Suprapubic skin (tissue), 4 donors: ENCODE data around the gene MTMR12. TPM values are rescaled to one million over a fixed set of nuclear protein-coding genes. Genes with fewer than 3 reads are reported as not detected.

Source experiments
- DNase-seq, 2 donors: peaks; one replicate each; pipeline ENCODE4 v3.0.0-alpha.2; 2019; ENCODE audit warnings: low spot score in 2 of 2
- H3K27ac ChIP-seq: fragments of 200-600 bp; sonication (generic); one replicate; pipeline ENCODE4 v1.5.1; 2019
- H3K27me3 ChIP-seq: fragments of 200-600 bp; sonication (generic); one replicate; pipeline ENCODE4 v1.5.1; 2019
- H3K36me3 ChIP-seq: fragments of 200-600 bp; sonication (generic); one replicate; pipeline ENCODE4 v1.5.1; 2019
- H3K4me1 ChIP-seq: fragments of 200-600 bp; sonication (generic); one replicate; pipeline ENCODE4 v1.5.1; 2019
- H3K4me3 ChIP-seq: fragments of 200-600 bp; sonication (generic); one replicate; pipeline ENCODE4 v1.5.1; 2019; ENCODE audit warnings: mild to moderate bottlenecking
- H3K9me3 ChIP-seq: fragments of 200-600 bp; sonication (generic); one replicate; pipeline ENCODE4 v1.5.1; 2019
- EP300 ChIP-seq: sonication (generic); formaldehyde crosslinking; IDR thresholded peaks from one replicate; pipeline ENCODE4 v1.6.1; 2017; ENCODE audit warnings: antibody characterized with exemption
- POLR2A ChIP-seq, 2 donors: fragments of 450-650 bp; IDR thresholded peaks; one replicate each; pipeline ENCODE4 v1.6.1; 2017; ENCODE audit warnings: antibody characterized with exemption in 2 of 2, mild to moderate bottlenecking in 2 of 2, moderate library complexity in 2 of 2
- POLR2AphosphoS5 ChIP-seq, 3 donors: sonication (generic); formaldehyde crosslinking; IDR thresholded peaks; one replicate each; pipeline ENCODE4 v1.6.1; 2017; ENCODE audit warnings: antibody characterized with exemption in 3 of 3
- WGBS: methylation state at CpG from one replicate; pipeline ENCODE4 v1.1.5; 2018; 5-methylcytosine and 5-hydroxymethylcytosine counted together
- total RNA-seq, 4 donors: library from RNA; depleted of rRNA; stranded (reverse); fragments of >200 nt; gene quantifications; one replicate each; pipeline ENCODE4 v1.1.0, GENCODE V29; 2016
- TF ChIP-seq, protein P1 (sequence below), 2 donors: fragments of 200-600 bp in 1 of 2; fragments of 450-650 bp in 1 of 2; sonication (generic) in 1 of 2; IDR thresholded peaks; one replicate each; pipeline ENCODE4 v1.5.1; 2016 to 2019; ENCODE audit warnings: antibody characterized with exemption in 2 of 2, mild to moderate bottlenecking in 1 of 2, moderate library complexity in 1 of 2

The MTMR12 gene
- total RNA-seq, 4 donors from 2014 or later: 28.1 to 43.6 (median 40.6) TPM

DNA sequence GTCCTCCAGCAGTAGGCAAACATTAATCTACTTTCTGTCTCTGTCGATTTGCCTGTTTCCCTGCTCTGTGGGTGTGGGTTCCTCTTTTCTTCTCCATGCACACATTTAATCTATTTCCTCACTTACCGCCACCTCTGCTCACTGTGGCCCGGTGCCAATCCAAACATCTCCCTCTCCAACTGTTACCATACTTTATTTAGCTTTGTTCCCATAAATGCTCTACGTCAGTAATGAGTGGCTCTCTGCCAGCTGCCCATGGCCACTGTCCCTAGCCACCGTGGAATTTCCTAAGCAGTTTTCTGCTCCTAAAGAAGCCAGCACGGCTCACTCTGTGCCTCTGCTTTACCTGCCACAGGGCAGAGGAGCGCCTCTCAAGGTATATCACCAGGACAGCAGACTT, 119.1 kb downstream of the MTMR12 start:
- H3K27ac ChIP-seq: no peak overlapping the region
- TF ChIP-seq POLR2AphosphoS5 (IDR thresholded peaks at IDR 0.05) (no peak), EP300 (no peak), POLR2A (IDR thresholded peaks at IDR 0.05) (no peak)
- TF ChIP-seq, protein P1, sequence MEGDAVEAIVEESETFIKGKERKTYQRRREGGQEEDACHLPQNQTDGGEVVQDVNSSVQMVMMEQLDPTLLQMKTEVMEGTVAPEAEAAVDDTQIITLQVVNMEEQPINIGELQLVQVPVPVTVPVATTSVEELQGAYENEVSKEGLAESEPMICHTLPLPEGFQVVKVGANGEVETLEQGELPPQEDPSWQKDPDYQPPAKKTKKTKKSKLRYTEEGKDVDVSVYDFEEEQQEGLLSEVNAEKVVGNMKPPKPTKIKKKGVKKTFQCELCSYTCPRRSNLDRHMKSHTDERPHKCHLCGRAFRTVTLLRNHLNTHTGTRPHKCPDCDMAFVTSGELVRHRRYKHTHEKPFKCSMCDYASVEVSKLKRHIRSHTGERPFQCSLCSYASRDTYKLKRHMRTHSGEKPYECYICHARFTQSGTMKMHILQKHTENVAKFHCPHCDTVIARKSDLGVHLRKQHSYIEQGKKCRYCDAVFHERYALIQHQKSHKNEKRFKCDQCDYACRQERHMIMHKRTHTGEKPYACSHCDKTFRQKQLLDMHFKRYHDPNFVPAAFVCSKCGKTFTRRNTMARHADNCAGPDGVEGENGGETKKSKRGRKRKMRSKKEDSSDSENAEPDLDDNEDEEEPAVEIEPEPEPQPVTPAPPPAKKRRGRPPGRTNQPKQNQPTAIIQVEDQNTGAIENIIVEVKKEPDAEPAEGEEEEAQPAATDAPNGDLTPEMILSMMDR (IDR thresholded peaks at IDR 0.05): no peak
- peaks cover 4% of the 10 kb centered on the region for H3K4me1 ChIP-seq
- DNase-seq: peak; percentile 81 to 85
- no peaks in the 10 kb centered on the region for H3K9me3 ChIP-seq
- 15% methylated on average over 7 of the region's 7 CpGs for whole genome bisulfite sequencing
- H3K27me3 ChIP-seq: no peaks in the 10 kb centered on the region
- no peak overlapping the region for H3K4me3 ChIP-seq
- H3K36me3 ChIP-seq: no peaks in the 10 kb centered on the region

DNA sequence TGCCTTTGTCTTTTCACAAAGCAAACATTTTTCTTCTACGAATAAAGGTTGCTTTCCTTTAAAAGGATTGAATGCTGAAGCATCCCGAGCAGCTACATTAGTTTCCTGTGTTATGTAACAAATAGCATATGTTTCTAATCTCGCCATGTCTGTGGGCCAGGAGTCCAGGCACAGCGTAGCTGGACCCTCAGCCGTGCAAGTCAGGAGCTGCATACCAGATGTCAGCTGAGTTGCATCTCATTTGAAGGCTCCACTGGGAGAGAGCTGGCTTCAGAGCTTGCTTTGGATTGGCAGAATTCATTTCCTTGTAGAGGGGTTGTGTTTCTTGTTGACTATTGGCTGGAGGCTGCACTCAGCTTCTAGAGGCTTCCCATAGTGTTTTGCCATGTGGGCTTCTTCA, 122.6 kb downstream of the MTMR12 start:
- no peaks in the 10 kb centered on the region for H3K36me3 ChIP-seq

DNA sequence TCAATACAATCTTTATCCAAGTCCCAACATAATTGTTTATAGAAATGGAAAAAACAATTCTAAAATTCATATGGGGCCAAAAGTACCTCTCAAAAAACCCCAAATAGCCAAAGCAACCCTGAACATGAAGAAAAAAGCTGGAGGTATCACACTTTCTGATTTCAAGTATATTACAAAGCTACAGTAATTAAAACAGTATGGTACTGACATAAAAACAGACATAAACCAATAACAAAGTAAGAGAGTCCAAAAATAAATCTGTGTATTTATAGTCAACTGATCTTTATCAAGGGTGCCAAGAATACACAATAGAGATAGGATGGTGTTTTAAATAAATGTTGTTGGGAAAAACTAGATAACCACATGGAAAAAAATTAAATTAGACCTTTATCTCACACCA, 125.1 kb downstream of the MTMR12 start:
- Histone ChIP-seq H3K4me3 (no peak overlapping the region), H3K27ac (no peak overlapping the region), H3K4me1 (no peaks in the 10 kb centered on the region), H3K27me3 (no peaks in the 10 kb centered on the region), H3K9me3 (no peaks in the 10 kb centered on the region), H3K36me3 (no peaks in the 10 kb centered on the region)
- DNase-seq: no peak
- TF ChIP-seq POLR2AphosphoS5 (IDR thresholded peaks at IDR 0.05): no peak

More for the DNA sequence above, 122.6 kb downstream of the MTMR12 start:
- Histone ChIP-seq H3K4me1 (peaks cover 4% of the 10 kb centered on the region), H3K9me3 (no peaks in the 10 kb centered on the region), H3K4me3 (no peak overlapping the region), H3K27ac (no peak overlapping the region), H3K27me3 (no peaks in the 10 kb centered on the region)
- TF ChIP-seq, protein P1 (IDR thresholded peaks at IDR 0.05): no peak
- TF ChIP-seq POLR2AphosphoS5 (IDR thresholded peaks at IDR 0.05) (no peak), EP300 (no peak), POLR2A (IDR thresholded peaks at IDR 0.05) (no peak)
- WGBS: 71% methylated on average over 5 of the region's 5 CpGs
- DNase-seq: no peak

DNA sequence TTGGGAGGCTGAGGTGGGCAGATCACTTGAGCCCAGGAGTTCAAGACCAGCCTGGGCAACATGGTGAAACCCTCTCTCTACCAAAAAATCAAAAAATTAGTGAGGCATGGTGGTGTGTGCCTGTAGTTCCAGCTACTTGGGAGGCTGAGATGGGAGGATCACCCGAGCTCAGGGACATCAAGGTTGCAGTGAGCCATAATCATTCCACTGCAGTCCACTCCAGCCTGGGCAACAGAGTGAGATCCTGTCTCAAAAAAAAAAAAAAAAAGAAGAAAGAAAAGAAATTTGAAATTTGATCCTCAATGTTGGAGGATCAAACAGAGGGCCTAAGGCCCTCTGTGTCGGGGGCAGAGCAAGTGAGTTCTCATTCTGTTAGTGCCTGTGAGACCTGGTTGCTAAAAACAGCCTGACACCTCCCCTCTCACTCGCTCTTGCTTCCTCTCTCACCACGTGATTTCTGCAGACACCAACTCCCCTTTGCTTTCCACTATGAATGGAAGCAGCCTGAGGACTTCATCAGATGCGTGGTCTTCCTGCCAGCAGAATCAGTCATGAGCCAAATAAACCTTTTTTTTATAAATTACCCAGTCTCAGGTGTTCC, 130.2 kb downstream of the MTMR12 start:
- Histone ChIP-seq H3K4me1 (no peaks in the 10 kb centered on the region), H3K4me3 (no peak overlapping the region), H3K9me3 (no peaks in the 10 kb centered on the region), H3K27ac (no peak overlapping the region), H3K27me3 (no peaks in the 10 kb centered on the region), H3K36me3 (no peaks in the 10 kb centered on the region)
- TF ChIP-seq, protein P1 (IDR thresholded peaks at IDR 0.05): no peak
- TF ChIP-seq POLR2AphosphoS5 (IDR thresholded peaks at IDR 0.05) (no peak), EP300 (no peak), POLR2A (IDR thresholded peaks at IDR 0.05) (no peak)
- no peak for DNase-seq
- WGBS: 75% methylated on average over 5 of the region's 5 CpGs

Other genes starting within 250 kb of the MTMR12 start
- gene GOLPH3, start 138.6 kb downstream of the MTMR12 start, total RNA-seq: 10 to 100 TPM; 44.8 to 70.3 (median 58.9) TPM
- gene ZFR, start 131.8 kb upstream of the MTMR12 start, total RNA-seq: 10 to 100 TPM; 49.0 to 66.8 (median 54.1) TPM